Esophagus squamous epithelium (tissue), 5 donors: ENCODE data around the gene TBX15. TPM values are rescaled to one million over a fixed set of nuclear protein-coding genes. Genes with fewer than 3 reads are reported as not detected.

Experiments
- DNase-seq: peaks from one replicate; lab custom pipeline; 2025; lab: John Stamatoyannopoulos, UW
- H3K27ac ChIP-seq, 4 donors: fragments of 200-600 bp; sonication (generic); one replicate each; pipeline ENCODE4 v1.5.1; 2016 to 2019; ENCODE audit warnings: mild to moderate bottlenecking in 1 of 4
- H3K27me3 ChIP-seq, 4 donors: fragments of 200-600 bp; sonication (generic); 1 replicate in 3 of 4; 2 replicates in 1 of 4; pipeline versions ENCODE4 v1.5.1 to v1.6.0; 2017 to 2021; ENCODE audit warnings: antibody characterized with exemption in 1 of 4
- H3K36me3 ChIP-seq, 3 donors: fragments of 200-600 bp; sonication (generic); one replicate each; pipeline ENCODE4 v1.5.1; 2016 to 2019
- H3K4me1 ChIP-seq, 3 donors: fragments of 200-600 bp; sonication (generic); one replicate each; pipeline ENCODE4 v1.5.1; 2017 to 2019
- H3K4me3 ChIP-seq, 4 donors: fragments of 200-600 bp; sonication (generic); 1 replicate in 3 of 4; 2 replicates in 1 of 4; pipeline ENCODE4 v1.5.1; 2016 to 2019; ENCODE audit warnings: mild to moderate bottlenecking in 2 of 4, moderate library complexity in 1 of 4
- H3K9me3 ChIP-seq, 3 donors: fragments of 200-600 bp; sonication (generic); one replicate each; pipeline ENCODE4 v1.5.1; 2016 to 2019
- CTCF ChIP-seq, 6 experiments: fragments of 450-650 bp in 4 of 6; fragments of 200-600 bp in 2 of 6; sonication (generic) in 2 of 6; IDR thresholded peaks; one replicate each; pipeline ENCODE4 v1.5.1; 2016 to 2019; ENCODE audit warnings: antibody characterized with exemption in 6 of 6, mild to moderate bottlenecking in 4 of 6, moderate library complexity in 4 of 6
- POLR2A ChIP-seq, 4 donors: fragments of 450-650 bp; IDR thresholded peaks; one replicate each; pipeline ENCODE4 v1.6.1; 2017; ENCODE audit warnings: antibody characterized with exemption in 4 of 4, mild to moderate bottlenecking in 4 of 4, moderate library complexity in 3 of 4
- WGBS, 2 donors: methylation state at CpG; one replicate each; pipeline ENCODE4 v1.1.5; 2018; 5-methylcytosine and 5-hydroxymethylcytosine counted together
- intact Hi-C: fragments of 100-400 bp; cut with DNase I; formaldehyde crosslinking; loops from one replicate; pipeline ENCODE4 v1.15.0; 2022
- total RNA-seq, 4 donors: library from RNA; depleted of rRNA; stranded (reverse); fragments of >200 nt; gene quantifications; one replicate each; pipeline ENCODE4 v1.1.0, GENCODE V29; 2016
- donor health status: DM: yes; HTN: yes; CAD: no.

TBX15 gene
- total RNA-seq, 4 donors from 2014 or later = 0.15 to 0.19 TPM; not detected in 2

GRCh38 chr1:119003413-119004128 lies 15.4 kb upstream of the TBX15 start:
- H3K9me3 ChIP-seq = no peaks in the 10 kb centered on the region

GRCh38 chr1:119002028-119002686 lies 14.0 kb upstream of the TBX15 start:
- H3K27me3 ChIP-seq = peaks cover 13 to 100% (median 54%) of the 10 kb centered on the region in 4 donors
- H3K36me3 ChIP-seq = no peaks in the 10 kb centered on the region
- no peak for DNase-seq
- 17 to 18% methylated on average over 14 of the region's 16 CpGs for WGBS, 2 donors
- TF ChIP-seq CTCF (IDR thresholded peaks at IDR 0.05) (no peak), POLR2A (IDR thresholded peaks at IDR 0.05) (no peak)
- H3K27ac ChIP-seq = no peak overlapping the region
- intact Hi-C loops = no loop called here
- peak overlapping the region in 3 of 4 donors; percentile 15 to 56 (median 16) for H3K4me3 ChIP-seq
- peaks cover 10 to 49% (median 25%) of the 10 kb centered on the region in 3 donors for H3K4me1 ChIP-seq
- H3K9me3 ChIP-seq = no peaks in the 10 kb centered on the region

More at GRCh38 chr1:119003413-119004128, 15.4 kb upstream of the TBX15 start:
- 56 to 57% methylated on average over 10 of the region's 14 CpGs for WGBS, 2 donors
- H3K36me3 ChIP-seq = no peaks in the 10 kb centered on the region
- DNase-seq = no peak
- H3K4me3 ChIP-seq = no peak overlapping the region
- intact Hi-C loops = no loop called here
- no peak overlapping the region for H3K27ac ChIP-seq
- peaks cover 20 to 63% (median 38%) of the 10 kb centered on the region in 3 donors for H3K4me1 ChIP-seq
- TF ChIP-seq CTCF (IDR thresholded peaks at IDR 0.05) (no peak), POLR2A (IDR thresholded peaks at IDR 0.05) (no peak)
- peaks cover 20 to 100% (median 59%) of the 10 kb centered on the region in 4 donors for H3K27me3 ChIP-seq

GRCh38 chr1:119001181-119002027 lies 13.3 kb upstream of the TBX15 start:
- no peak overlapping the region for H3K27ac ChIP-seq
- peaks cover 3 to 41% (median 17%) of the 10 kb centered on the region in 3 donors for H3K4me1 ChIP-seq
- DNase-seq = no peak
- H3K9me3 ChIP-seq = no peaks in the 10 kb centered on the region
- WGBS, 2 donors = 2 to 4% methylated on average over 3 to 15 of the region's 49 CpGs
- peak overlapping the region; percentile 15 to 56 (median 26) for H3K4me3 ChIP-seq
- TF ChIP-seq POLR2A (IDR thresholded peaks at IDR 0.05) = no peak
- no peak for TF ChIP-seq CTCF (IDR thresholded peaks at IDR 0.05)
- peaks cover 12 to 100% (median 47%) of the 10 kb centered on the region in 4 donors for H3K27me3 ChIP-seq
- intact Hi-C loops = no loop called here
- no peaks in the 10 kb centered on the region for H3K36me3 ChIP-seq

- peaks cover 3 to 37% (median 17%) of the 10 kb centered on the region in 3 donors for H3K4me1 ChIP-seq
- 9 to 21% methylated on average over 12 to 34 of the region's 44 CpGs for WGBS, 2 donors
- no peak for DNase-seq
- no peaks in the 10 kb centered on the region for H3K36me3 ChIP-seq
- peak overlapping the region; percentile 15 to 56 (median 26) for H3K4me3 ChIP-seq
- intact Hi-C loops = no loop called here
- peaks cover 10 to 100% (median 39%) of the 10 kb centered on the region in 4 donors for H3K27me3 ChIP-seq
- TF ChIP-seq CTCF (IDR thresholded peaks at IDR 0.05) (no peak), POLR2A (IDR thresholded peaks at IDR 0.05) (no peak)
- no peak overlapping the region for H3K27ac ChIP-seq
- no peaks in the 10 kb centered on the region for H3K9me3 ChIP-seq
Observed at GRCh38 chr1:119000371-119001180, 12.4 kb upstream of the TBX15 start.
